ENCODE results near the gene IL1RAPL1.
"Not testable (repeated sequence)": the region's sequence is repeated elsewhere in the genome, so short reads cannot be mapped to it uniquely, and the experiment has no call there.

DNA sequence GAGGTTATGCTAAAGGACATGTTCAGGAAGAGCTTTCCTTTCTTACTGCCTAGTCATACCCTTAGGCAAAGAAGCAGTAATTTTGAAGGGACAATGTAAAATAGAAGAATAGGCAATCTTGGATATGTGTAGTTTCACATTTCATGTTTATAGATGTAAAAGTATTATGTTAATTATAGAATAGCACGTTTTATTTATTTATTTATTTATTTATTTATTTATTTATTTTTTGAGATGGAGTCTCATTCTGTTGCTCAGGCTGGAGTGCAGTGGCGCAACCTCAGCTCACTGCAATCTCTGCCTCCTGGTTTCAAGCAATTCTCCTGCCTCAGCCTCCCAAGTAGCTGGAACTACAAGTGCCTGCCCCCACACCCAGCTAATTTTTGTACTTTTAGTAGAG, 535.6 kb downstream of the IL1RAPL1 start:
- TF ChIP-seq, protein P1, sequence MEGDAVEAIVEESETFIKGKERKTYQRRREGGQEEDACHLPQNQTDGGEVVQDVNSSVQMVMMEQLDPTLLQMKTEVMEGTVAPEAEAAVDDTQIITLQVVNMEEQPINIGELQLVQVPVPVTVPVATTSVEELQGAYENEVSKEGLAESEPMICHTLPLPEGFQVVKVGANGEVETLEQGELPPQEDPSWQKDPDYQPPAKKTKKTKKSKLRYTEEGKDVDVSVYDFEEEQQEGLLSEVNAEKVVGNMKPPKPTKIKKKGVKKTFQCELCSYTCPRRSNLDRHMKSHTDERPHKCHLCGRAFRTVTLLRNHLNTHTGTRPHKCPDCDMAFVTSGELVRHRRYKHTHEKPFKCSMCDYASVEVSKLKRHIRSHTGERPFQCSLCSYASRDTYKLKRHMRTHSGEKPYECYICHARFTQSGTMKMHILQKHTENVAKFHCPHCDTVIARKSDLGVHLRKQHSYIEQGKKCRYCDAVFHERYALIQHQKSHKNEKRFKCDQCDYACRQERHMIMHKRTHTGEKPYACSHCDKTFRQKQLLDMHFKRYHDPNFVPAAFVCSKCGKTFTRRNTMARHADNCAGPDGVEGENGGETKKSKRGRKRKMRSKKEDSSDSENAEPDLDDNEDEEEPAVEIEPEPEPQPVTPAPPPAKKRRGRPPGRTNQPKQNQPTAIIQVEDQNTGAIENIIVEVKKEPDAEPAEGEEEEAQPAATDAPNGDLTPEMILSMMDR (conservative IDR thresholded peaks at IDR 0.05; ENCODE audit: low read length): not testable (repeated sequence)
- TF ChIP-seq EZH2phosphoT487 (IDR thresholded peaks at IDR 0.05; ENCODE audit: borderline replicate concordance): not testable (repeated sequence)
